OCI-LY1 (cell line): ENCODE measurements around the gene VDAC1.

ENCODE experiments used
- H2AFZ ChIP-seq: fragments of 200-600 bp; sonication (generic), shearing (Covaris generic); 2 replicates; pipeline ENCODE4 v1.6.0; 2014; ENCODE audit warnings: antibody characterized with exemption, mild to moderate bottlenecking, low read length
- H3F3A ChIP-seq: fragments of 200-600 bp; sonication (generic), shearing (Covaris generic); 2 replicates; pipeline ENCODE4 v1.6.0; 2014; ENCODE audit warnings: mild to moderate bottlenecking, antibody characterized with exemption, low read length, moderate library complexity; ENCODE audit not compliant: insufficient read depth
- H3K27ac ChIP-seq: fragments of 200-600 bp; sonication (generic); 2 replicates; pipeline ENCODE4 v1.5.1; 2014; ENCODE audit warnings: low read length, mixed run types, mild to moderate bottlenecking, low read depth; ENCODE audit not compliant: poor library complexity, severe bottlenecking
- H3K27me3 ChIP-seq: fragments of 200-600 bp; sonication (generic); 2 replicates; pipeline ENCODE4 v1.6.0; 2014; ENCODE audit warnings: antibody characterized with exemption, mild to moderate bottlenecking, low read length, moderate library complexity; ENCODE audit not compliant: insufficient read depth
- H3K36me3 ChIP-seq: fragments of 200-600 bp; sonication (generic); 2 replicates; pipeline ENCODE4 v1.6.1; 2014; ENCODE audit warnings: mild to moderate bottlenecking, antibody characterized with exemption, low read length, moderate library complexity, mixed read lengths; ENCODE audit not compliant: insufficient read depth
- H3K4me1 ChIP-seq: fragments of 200-600 bp; sonication (generic); 2 replicates; pipeline ENCODE4 v1.5.1; 2014; ENCODE audit warnings: mild to moderate bottlenecking, low read length, moderate library complexity; ENCODE audit not compliant: insufficient read depth, severe bottlenecking
- H3K4me2 ChIP-seq: fragments of 200-600 bp; sonication (generic), shearing (Covaris generic); 2 replicates; pipeline ENCODE4 v1.6.1; 2014; ENCODE audit warnings: low read length
- H3K4me3 ChIP-seq: fragments of 200-600 bp; sonication (generic); 2 replicates; pipeline ENCODE4 v1.5.1; 2014; ENCODE audit warnings: low read length, low read depth, mild to moderate bottlenecking, mixed read lengths; ENCODE audit not compliant: poor library complexity, severe bottlenecking
- H3K79me2 ChIP-seq: fragments of 200-600 bp; shearing (Covaris generic); 2 replicates; pipeline ENCODE4 v1.6.1; 2016; ENCODE audit warnings: mixed run types, low read length, mixed read lengths; ENCODE audit not compliant: insufficient read depth
- H3K9ac ChIP-seq: fragments of 200-600 bp; sonication (generic), shearing (Covaris generic); 2 replicates; pipeline ENCODE4 v1.6.1; 2014; ENCODE audit warnings: mild to moderate bottlenecking, low read length, mixed read lengths
- H3K9me2 ChIP-seq: fragments of 200-600 bp; sonication (generic), shearing (Covaris generic); 2 replicates; pipeline ENCODE4 v1.6.1; 2014; ENCODE audit warnings: low read depth, mild to moderate bottlenecking, low read length, mixed read lengths
- H3K9me3 ChIP-seq: fragments of 200-600 bp; shearing (Covaris generic); 2 replicates; pipeline ENCODE4 v1.6.1; 2014; ENCODE audit warnings: low read length, mixed read lengths
- H4K20me1 ChIP-seq: fragments of 200-600 bp; sonication (generic), shearing (Covaris generic); 2 replicates; pipeline ENCODE4 v1.6.0; 2016; ENCODE audit warnings: mild to moderate bottlenecking, low read length; ENCODE audit not compliant: insufficient read depth
- EZH2 ChIP-seq: fragments of 200-600 bp; sonication (generic), shearing (Covaris generic); IDR thresholded peaks from 2 replicates; pipeline ENCODE4 v1.8.0; 2017; ENCODE audit warnings: borderline replicate concordance, mixed run types, mild to moderate bottlenecking, antibody characterized with exemption, low read length, moderate library complexity, mixed read lengths
- TF ChIP-seq, protein P1 (sequence below): fragments of 200-600 bp; sonication (generic), shearing (Covaris generic); IDR thresholded peaks from 2 replicates; pipeline ENCODE4 v1.5.1; 2017; ENCODE audit warnings: mild to moderate bottlenecking, antibody characterized with exemption, low read length, moderate library complexity, mixed read lengths

VDAC1 gene

GRCh38 chr5:133981714-133982113 is 23.1 kb downstream of the VDAC1 start:
- Histone ChIP-seq H3K4me2 (no peak overlapping the region), H3K27ac (no peak overlapping the region), H3K9me2 (no peaks in the 10 kb centered on the region), H3K36me3 (peaks cover 85% of the 10 kb centered on the region), H3K4me3 (no peak overlapping the region), H3K27me3 (no peaks in the 10 kb centered on the region), H2AFZ (no peak overlapping the region), H4K20me1 (no peaks in the 10 kb centered on the region), H3K79me2 (no peaks in the 10 kb centered on the region), H3K9me3 (no peaks in the 10 kb centered on the region), H3K9ac (no peak overlapping the region), H3F3A (no peaks in the 10 kb centered on the region), H3K4me1 (peaks cover 12% of the 10 kb centered on the region)
- TF ChIP-seq, protein P1, sequence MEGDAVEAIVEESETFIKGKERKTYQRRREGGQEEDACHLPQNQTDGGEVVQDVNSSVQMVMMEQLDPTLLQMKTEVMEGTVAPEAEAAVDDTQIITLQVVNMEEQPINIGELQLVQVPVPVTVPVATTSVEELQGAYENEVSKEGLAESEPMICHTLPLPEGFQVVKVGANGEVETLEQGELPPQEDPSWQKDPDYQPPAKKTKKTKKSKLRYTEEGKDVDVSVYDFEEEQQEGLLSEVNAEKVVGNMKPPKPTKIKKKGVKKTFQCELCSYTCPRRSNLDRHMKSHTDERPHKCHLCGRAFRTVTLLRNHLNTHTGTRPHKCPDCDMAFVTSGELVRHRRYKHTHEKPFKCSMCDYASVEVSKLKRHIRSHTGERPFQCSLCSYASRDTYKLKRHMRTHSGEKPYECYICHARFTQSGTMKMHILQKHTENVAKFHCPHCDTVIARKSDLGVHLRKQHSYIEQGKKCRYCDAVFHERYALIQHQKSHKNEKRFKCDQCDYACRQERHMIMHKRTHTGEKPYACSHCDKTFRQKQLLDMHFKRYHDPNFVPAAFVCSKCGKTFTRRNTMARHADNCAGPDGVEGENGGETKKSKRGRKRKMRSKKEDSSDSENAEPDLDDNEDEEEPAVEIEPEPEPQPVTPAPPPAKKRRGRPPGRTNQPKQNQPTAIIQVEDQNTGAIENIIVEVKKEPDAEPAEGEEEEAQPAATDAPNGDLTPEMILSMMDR = no peak
- no peak for TF ChIP-seq EZH2

GRCh38 chr5:133980652-133981051 is 24.1 kb downstream of the VDAC1 start:
- no peak overlapping the region for H3K27ac ChIP-seq
- no peaks in the 10 kb centered on the region for H4K20me1 ChIP-seq
- H2AFZ ChIP-seq = no peak overlapping the region
- H3K4me3 ChIP-seq = no peak overlapping the region
- H3K4me2 ChIP-seq = no peak overlapping the region
- TF ChIP-seq, protein P1 = no peak
- TF ChIP-seq EZH2 = no peak
- H3K79me2 ChIP-seq = no peaks in the 10 kb centered on the region
- H3K4me1 ChIP-seq = peaks cover 3% of the 10 kb centered on the region
- no peaks in the 10 kb centered on the region for H3K9me3 ChIP-seq
- no peaks in the 10 kb centered on the region for H3K9me2 ChIP-seq
- no peaks in the 10 kb centered on the region for H3K27me3 ChIP-seq
- no peaks in the 10 kb centered on the region for H3F3A ChIP-seq
- peaks cover 85% of the 10 kb centered on the region for H3K36me3 ChIP-seq
- H3K9ac ChIP-seq = no peak overlapping the region

- TF ChIP-seq, protein P1 = no peak
- TF ChIP-seq EZH2 = no peak
- H3K4me3 ChIP-seq = no peak overlapping the region
- H3K4me1 ChIP-seq = no peaks in the 10 kb centered on the region
- H4K20me1 ChIP-seq = no peaks in the 10 kb centered on the region
- H3K9me3 ChIP-seq = no peaks in the 10 kb centered on the region
- H3K27me3 ChIP-seq = no peaks in the 10 kb centered on the region
- no peak overlapping the region for H3K27ac ChIP-seq
- no peaks in the 10 kb centered on the region for H3K79me2 ChIP-seq
- no peak overlapping the region for H3K9ac ChIP-seq
- no peak overlapping the region for H3K4me2 ChIP-seq
- H3K9me2 ChIP-seq = no peaks in the 10 kb centered on the region
- no peaks in the 10 kb centered on the region for H3F3A ChIP-seq
- peaks cover 87% of the 10 kb centered on the region for H3K36me3 ChIP-seq
- H2AFZ ChIP-seq = no peak overlapping the region
Observed at GRCh38 chr5:133978943-133979342, 25.8 kb downstream of the VDAC1 start.
